NOMO-1 (cell line): Measurements from ENCODE around the gene RELN.
"Not testable (repeated sequence)": the region's sequence is repeated elsewhere in the genome, so short reads cannot be mapped to it uniquely, and the experiment has no call there.

ENCODE experiments used
- DNase-seq, 2 experiments: peaks; one replicate each; lab custom pipeline; 2025; ENCODE audit not compliant: unreplicated experiment in 2 of 2; lab: John Stamatoyannopoulos, UW

RELN gene

DNA sequence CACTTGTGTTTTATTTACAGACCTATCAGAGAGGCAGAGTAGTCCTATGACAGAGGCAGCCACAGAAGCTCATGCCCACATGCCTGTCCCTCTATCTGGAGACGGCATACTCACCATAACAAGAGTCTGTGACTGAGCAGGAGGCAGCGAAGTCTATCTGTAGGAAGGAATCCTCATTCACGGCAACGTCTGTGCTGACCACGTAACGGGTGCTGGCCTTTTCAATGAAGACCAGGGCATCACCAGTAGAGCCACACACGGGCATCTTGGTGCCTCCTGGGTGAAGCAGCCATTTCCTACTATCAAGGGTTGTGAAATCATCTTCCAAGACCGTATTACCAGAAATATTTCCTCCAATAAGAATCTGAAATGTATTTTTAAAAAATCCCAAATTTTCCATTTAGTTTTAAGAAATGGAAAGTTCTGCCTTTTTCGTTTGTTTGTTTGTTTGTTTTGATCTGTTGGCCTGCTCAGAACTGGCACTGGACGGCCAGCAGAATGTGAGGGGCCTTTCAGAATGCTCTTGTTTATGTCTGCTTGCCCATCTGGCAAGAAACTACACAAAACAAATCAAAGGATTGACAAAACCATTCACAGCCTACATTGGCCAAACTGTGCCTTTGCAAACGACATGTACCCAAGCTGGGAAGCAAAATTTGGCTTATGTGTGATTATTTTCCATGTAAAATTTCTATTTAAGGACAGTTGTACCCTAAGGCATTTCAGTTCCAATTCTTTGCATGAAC is 450.3 kb downstream of the RELN start:
- no peak for DNase-seq

DNA sequence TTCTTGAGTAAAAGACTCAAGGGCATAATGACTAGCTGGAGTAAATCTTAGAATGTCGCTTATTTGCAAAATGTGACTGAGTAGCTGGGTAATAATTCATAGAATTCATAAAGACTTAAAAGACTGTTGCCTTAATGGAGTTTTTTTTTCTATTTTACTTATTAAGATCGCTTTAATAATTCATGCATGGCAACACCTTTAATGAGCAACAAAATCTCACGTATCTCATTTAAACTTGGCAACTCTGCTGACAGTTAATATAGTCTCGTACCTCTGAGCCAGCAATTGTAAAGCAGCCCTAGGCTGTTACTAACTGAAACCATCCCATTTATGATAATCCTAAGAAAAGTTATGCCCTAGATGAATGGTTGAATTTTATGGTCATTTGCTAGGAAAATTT is 455.7 kb downstream of the RELN start:
- DNase-seq = no peak

- DNase-seq = no peak
Measured at GRCh38 chr7:103532955-103533354, 456.5 kb downstream of the RELN start.

DNA sequence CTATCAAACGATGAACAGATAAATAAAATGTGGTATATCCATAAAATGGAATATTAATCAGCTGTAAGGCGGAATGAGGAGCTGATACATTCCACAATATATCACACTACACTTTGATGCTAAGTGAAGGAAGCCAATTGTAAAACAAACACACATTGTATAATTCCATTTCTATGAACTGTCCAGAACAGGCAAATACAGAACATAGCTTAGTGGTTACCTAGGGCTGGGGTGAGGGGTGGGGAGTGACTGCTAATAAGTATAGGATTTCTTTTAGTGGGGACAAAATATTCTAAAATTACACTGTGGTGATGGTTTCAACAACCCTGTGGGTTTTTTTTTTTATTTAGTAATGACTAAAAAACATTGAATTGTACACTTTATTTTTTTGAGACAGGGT is 461.3 kb downstream of the RELN start:
- no peak for DNase-seq

DNA sequence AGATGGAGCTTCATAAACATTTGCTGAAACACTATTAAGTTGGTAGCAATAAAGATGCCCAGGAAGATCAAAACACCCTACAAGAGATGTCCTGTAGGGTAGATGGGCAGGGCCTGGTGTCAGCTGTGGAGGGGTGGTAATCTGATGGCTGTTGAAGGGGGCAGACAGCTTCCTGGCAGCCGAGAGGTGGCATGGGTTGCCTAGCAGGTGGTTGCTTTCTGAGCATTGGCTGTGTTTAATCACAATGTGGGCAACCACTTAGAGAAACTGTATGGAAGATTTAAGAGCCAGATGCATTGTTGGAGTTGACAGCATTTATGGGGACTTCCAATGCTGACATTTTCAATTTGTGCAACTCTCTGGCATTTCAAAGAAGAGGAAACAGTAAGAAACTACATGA is 463.5 kb downstream of the RELN start:
- no peak for DNase-seq

GRCh38 chr7:103524042-103524907 is 465.2 kb downstream of the RELN start:
- no peak for DNase-seq

DNA sequence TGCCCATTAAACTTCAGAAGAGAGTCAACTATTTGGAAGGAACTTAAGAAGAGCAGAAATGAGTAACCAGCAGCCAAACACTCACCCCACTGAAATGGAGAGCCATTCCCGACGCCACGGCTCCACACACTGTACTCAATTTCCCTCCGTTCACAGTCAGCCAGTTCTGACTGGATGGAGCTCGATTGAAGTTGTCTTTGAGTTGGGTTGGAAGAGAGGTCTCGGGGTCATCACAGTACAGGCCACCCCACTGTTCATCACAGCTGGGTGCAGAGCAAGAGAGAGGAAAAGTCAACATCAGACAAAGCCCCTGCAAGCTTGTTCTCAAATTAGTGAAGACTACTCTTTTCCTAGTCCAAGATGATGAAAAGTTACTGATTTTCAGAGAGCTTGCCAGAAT is 467.5 kb downstream of the RELN start:
- DNase-seq = no peak

GRCh38 chr7:103504505-103505135 is 484.8 kb downstream of the RELN start:
- no peak for DNase-seq

- no peak for DNase-seq
Measured at GRCh38 chr7:103501206-103501605, 488.3 kb downstream of the RELN start.

DNA sequence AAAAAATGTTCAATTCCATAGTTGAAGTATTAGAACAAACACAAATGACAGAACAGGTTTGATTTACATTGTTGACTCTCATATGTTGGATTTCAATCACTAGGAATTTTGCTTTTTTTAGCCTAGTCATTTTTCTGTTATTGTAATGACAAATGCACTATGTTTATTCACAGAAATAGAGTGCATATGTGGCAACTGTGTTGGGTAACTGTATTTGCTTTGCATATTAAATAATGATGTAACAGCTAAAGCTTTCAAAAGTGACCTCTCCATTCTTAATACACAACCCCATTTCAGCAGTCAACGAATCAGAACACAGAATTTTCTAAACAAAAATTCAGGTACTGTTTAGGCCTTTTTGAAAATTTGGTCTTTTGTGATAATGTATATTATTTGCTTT is 489.5 kb downstream of the RELN start:
- no peak for DNase-seq

- no peak for DNase-seq
Measured at GRCh38 chr7:103487419-103487818, 502.0 kb downstream of the RELN start.

- DNase-seq = not testable (repeated sequence)
Measured at GRCh38 chr7:103486873-103487272, 502.6 kb downstream of the RELN start.

DNA sequence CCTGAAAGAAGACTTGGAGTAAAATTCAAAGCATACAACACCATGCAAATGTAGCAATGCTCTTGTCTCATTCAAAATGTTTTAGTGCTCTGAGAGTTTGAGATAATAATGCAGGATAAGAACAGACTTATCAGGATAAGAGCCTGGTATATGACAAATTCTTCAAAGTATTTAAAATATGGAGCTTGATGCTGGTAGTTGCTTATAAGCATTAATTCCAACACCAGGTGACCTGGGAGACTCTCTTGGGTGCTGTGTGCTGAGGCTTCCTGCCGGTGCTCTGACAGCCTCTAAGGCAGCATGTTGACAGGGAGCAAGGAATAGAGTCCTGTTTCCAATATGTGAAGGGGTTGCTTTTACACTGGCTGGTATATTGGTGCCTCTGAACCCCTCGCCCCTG is 508.7 kb downstream of the RELN start:
- no peak for DNase-seq

DNA sequence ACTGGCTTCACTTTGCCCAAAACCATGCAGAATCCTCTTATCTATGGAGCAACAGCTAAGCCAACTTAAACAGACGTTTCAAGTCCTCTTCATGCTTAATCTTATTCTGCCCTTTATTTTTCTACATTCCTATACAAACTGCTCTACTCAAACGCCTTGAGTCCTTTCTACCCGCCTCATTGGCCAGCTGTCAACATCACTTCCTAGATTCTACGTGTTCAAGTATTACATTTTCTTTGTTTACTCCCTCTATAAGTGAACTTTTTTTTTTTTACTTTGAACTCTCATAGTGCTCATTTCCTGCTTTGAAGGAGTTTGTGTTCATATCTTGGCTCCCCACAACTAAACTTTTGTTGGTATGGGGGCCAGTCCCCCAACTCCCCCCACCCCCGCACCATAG is 514.5 kb downstream of the RELN start:
- DNase-seq = no peak

DNA sequence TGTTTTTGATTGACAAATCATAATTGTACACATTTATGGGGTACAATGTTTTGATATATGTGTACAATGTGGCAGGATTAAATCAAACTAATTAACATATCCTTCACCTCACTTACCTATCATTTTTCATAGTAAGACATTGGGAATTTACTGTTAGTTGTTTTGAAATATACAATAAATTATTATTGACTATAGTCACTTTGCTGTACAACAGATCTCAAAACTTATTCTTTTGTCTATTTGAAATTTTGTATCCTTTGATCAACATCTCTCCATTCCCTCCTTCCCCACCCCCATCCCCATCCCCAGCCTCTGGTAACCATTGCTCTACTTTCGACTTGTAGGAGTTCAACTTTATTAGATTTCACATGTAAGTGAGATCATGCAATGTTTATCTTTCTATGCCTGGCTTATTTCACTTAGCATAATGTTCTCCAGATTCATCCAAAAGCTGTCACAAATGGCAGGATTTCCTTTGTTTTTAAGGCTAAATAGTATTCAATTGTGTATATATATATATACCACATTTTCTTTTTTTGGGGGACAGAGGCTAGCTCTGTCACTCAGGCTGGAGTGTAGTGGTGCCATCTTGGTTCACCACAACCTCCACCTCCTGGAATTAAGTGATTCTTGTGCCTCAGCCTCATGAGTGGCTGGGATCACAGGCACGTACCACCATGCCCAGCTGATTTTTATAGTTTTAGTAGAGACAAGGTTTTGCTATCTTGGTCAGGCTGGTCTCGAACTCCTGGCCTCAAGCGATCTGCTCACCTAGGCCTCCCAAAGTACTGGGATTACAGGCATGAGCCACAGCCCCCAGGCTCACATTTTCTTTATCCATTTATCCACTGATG is 520.1 kb downstream of the RELN start:
- DNase-seq = no peak

- DNase-seq = no peak
Measured at GRCh38 chr7:103466814-103467213, 522.6 kb downstream of the RELN start.

GRCh38 chr7:103462358-103462757 is 527.1 kb downstream of the RELN start:
- DNase-seq = no peak

DNA sequence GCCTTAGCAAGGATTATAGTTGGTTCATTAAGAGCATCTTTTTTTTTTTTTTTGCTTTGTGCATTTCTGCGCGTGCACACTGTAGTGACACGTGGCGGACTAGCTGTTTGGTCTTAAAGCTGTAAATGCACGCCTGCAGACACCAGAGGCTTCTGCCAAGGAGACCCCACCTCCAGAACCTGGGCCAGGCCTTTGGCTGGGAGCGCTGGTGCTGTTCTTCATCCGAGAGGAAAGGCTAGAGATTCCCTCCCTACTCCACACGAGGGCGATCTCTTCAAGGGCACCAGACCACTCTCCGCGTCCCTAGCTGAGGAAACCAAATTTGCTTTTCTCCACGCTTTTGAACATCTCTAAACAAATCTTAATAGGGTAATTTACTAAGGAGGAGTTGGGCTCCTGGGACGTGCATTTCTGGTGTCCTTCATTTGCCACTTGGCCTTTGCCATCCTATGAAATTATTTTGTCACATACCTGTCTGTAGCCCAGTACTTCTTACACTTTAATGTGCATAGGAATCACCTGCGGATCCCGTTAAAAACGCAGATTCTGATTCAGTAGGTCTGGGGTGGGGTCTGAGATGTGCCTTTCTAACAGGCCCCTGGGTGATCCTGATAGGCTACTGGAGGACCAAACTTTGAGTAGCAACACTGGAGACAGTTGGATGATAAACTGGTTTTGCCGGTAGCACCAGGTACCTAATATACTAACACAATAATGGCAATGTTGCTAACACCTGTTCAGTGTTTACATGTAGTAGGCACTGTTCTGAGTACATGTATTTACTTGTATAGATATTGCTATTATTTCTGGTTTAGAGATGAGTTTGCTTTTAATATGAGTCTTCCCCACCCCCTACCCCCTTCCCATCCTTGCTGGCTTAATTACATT is 542.1 kb downstream of the RELN start:
- peak in 1 of 2 experiments; percentile 24 for DNase-seq

- DNase-seq = no peak
Measured at GRCh38 chr7:103446049-103446520, 543.4 kb downstream of the RELN start, which contains the start of gene SLC26A5. Gene SLC26A5 (minus strand): TSS chr7:103446207. CDS start chr7:103421514, 24,693 bp downstream.
